SK-N-SH (cell line): ENCODE data around the gene TRPC6. TPM values are rescaled to one million over a fixed set of nuclear protein-coding genes. Genes with fewer than 3 reads are reported as not detected.

ENCODE experiments used
- CTCF ChIA-PET: fragments of 300-600, 350-600 bp; formaldehyde crosslinking; extraction: SDS; loops from one replicate; lab custom pipeline; 2021; lab: Yijun Ruan, JAX
- POLR2A ChIA-PET: fragments of 350-600 bp; sonication (Branson Sonifier 250); formaldehyde crosslinking; extraction: SDS; loops from one replicate; lab custom pipeline; 2020; ENCODE audit warnings: antibody characterized with exemption, inconsistent platforms; lab: Yijun Ruan, JAX
- DNase-seq: peaks from one replicate; pipeline ENCODE4 v3.0.0; 2012
- H2AFZ ChIP-seq: fragments of 200-600 bp; sonication (generic); 2 replicates; pipeline ENCODE4 v1.8.1; 2016; ENCODE audit warnings: antibody characterized with exemption, mild to moderate bottlenecking, low read depth
- H3F3A ChIP-seq: fragments of 200-600 bp; sonication (generic); replicated peaks from 2 replicates; pipeline ENCODE3; 2016; ENCODE audit warnings: antibody characterized with exemption, mild to moderate bottlenecking; ENCODE audit not compliant: insufficient read depth
- H3K27ac ChIP-seq, 2 experiments: fragments of 200-500 bp in 1 of 2; fragments of 200-600 bp in 1 of 2; sonication (Bioruptor generic) in 1 of 2; sonication (generic), shearing (Covaris generic) in 1 of 2; 2 replicates each; pipeline versions ENCODE4 v1.5.1 to v1.6.1; 2014 to 2016; ENCODE audit warnings: low read depth in 2 of 2, inconsistent platforms in 1 of 2, low read length in 1 of 2, mild to moderate bottlenecking in 1 of 2, mixed read lengths in 1 of 2
- H3K27me3 ChIP-seq: fragments of 200-600 bp; sonication (generic), shearing (Covaris generic); 2 replicates; pipeline ENCODE4 v1.6.1; 2016; ENCODE audit warnings: mixed run types; ENCODE audit not compliant: insufficient read depth
- H3K36me3 ChIP-seq, 2 experiments: fragments of 200-500 bp in 1 of 2; fragments of 200-600 bp in 1 of 2; sonication (Bioruptor generic) in 1 of 2; sonication (generic) in 1 of 2; replicated peaks in 1 of 2; 2 replicates each; pipeline versions ENCODE3 to v1.5.1; 2014 to 2016; ENCODE audit warnings: low read length in 1 of 2, mild to moderate bottlenecking in 1 of 2; ENCODE audit not compliant: insufficient read depth in 2 of 2, control insufficient read depth in 1 of 2
- H3K4me1 ChIP-seq, 2 experiments: fragments of 200-500 bp in 1 of 2; fragments of 200-600 bp in 1 of 2; sonication (Bioruptor generic) in 1 of 2; sonication (generic), shearing (Covaris generic) in 1 of 2; 2 replicates each; pipeline versions ENCODE4 v1.5.1 to v1.6.1; 2014 to 2016; ENCODE audit warnings: low read depth in 1 of 2, low read length in 1 of 2, mixed run types in 1 of 2; ENCODE audit not compliant: insufficient read depth in 2 of 2, control insufficient read depth in 1 of 2
- H3K4me2 ChIP-seq: fragments of 200-600 bp; sonication (generic), shearing (Covaris generic); 2 replicates; pipeline ENCODE4 v1.6.1; 2017; ENCODE audit warnings: mixed run types
- H3K4me3 ChIP-seq, 2 experiments: fragments of 200-500 bp in 1 of 2; fragments of 200-600 bp in 1 of 2; sonication (Bioruptor generic) in 1 of 2; sonication (generic), shearing (Covaris generic) in 1 of 2; 2 replicates each; pipeline versions ENCODE4 v1.5.1 to v1.8.1; 2014 to 2016; ENCODE audit warnings: low read depth in 2 of 2, inconsistent platforms in 1 of 2, low read length in 1 of 2, mild to moderate bottlenecking in 1 of 2, mixed read lengths in 1 of 2, moderate library complexity in 1 of 2
- H3K79me2 ChIP-seq: fragments of 200-600 bp; sonication (generic); 2 replicates; pipeline ENCODE4 v1.8.1; 2017; ENCODE audit warnings: mild to moderate bottlenecking; ENCODE audit not compliant: insufficient read depth
- H3K9ac ChIP-seq: fragments of 200-600 bp; sonication (generic); 2 replicates; pipeline ENCODE4 v1.6.1; 2017; ENCODE audit warnings: mixed run types
- H3K9me2 ChIP-seq: fragments of 200-600 bp; sonication (generic); 2 replicates; pipeline ENCODE4 v1.6.1; 2017; ENCODE audit warnings: mixed run types
- H3K9me3 ChIP-seq: fragments of 200-600 bp; sonication (generic); 2 replicates; pipeline ENCODE4 v1.6.1; 2017; ENCODE audit warnings: mixed run types, mild to moderate bottlenecking, moderate library complexity
- H4K20me1 ChIP-seq: fragments of 200-600 bp; sonication (generic); 2 replicates; pipeline ENCODE4 v1.6.1; 2017; ENCODE audit warnings: mild to moderate bottlenecking, mixed run types; ENCODE audit not compliant: insufficient read depth
- CTCF ChIP-seq: fragments of 200-600 bp; sonication (generic); IDR thresholded peaks from 2 replicates; pipeline ENCODE4 v1.6.1; 2017; ENCODE audit warnings: antibody characterized with exemption, mild to moderate bottlenecking, moderate library complexity
- ELF1 ChIP-seq: IDR thresholded peaks from 2 replicates; pipeline ENCODE4 v1.4.0; 2012
- FOSL2 ChIP-seq: IDR thresholded peaks from 2 replicates; pipeline ENCODE4 v1.4.0; 2012; ENCODE audit warnings: low read depth, mild to moderate bottlenecking, moderate library complexity, borderline replicate concordance
- FOXM1 ChIP-seq: IDR thresholded peaks from 2 replicates; pipeline ENCODE4 v1.4.0; 2012; ENCODE audit warnings: low read depth, mild to moderate bottlenecking
- JUND ChIP-seq: IDR thresholded peaks from 2 replicates; pipeline ENCODE4 v1.4.0; 2012
- MAX ChIP-seq: IDR thresholded peaks from 2 replicates; pipeline ENCODE4 v1.4.0; 2012; ENCODE audit warnings: low read depth
- MEF2A ChIP-seq: IDR thresholded peaks from 2 replicates; pipeline ENCODE4 v1.4.0; 2012; ENCODE audit warnings: low read depth, borderline replicate concordance
- MXI1 ChIP-seq: IDR thresholded peaks from 2 replicates; pipeline ENCODE4 v1.6.1; 2012; ENCODE audit warnings: mild to moderate bottlenecking, low read depth, low read length, improper control_type of control experiment
- RXRA ChIP-seq: IDR thresholded peaks from 2 replicates; pipeline ENCODE4 v1.4.0; 2012; ENCODE audit warnings: low read depth, mild to moderate bottlenecking, borderline replicate concordance
- SMC3 ChIP-seq: IDR thresholded peaks from 2 replicates; pipeline ENCODE4 v1.6.1; 2012; ENCODE audit warnings: low read depth, low read length, improper control_type of control experiment
- TCF12 ChIP-seq: IDR thresholded peaks from 2 replicates; pipeline ENCODE4 v1.4.0; 2012
- YY1 ChIP-seq: IDR thresholded peaks from 2 replicates; pipeline ENCODE4 v1.4.0; 2012; ENCODE audit warnings: low read depth, mild to moderate bottlenecking
- WGBS: methylation state at CpG from one replicate; pipeline ENCODE4 v1.1.6; 2017; ENCODE audit warnings: low lambda C conversion rate; 5-methylcytosine and 5-hydroxymethylcytosine counted together
- polyA plus RNA-seq, 3 experiments: library from polyadenylated mRNA; depleted of rRNA; stranded (reverse); fragments of >200 nt; gene quantifications; 2 replicates each; pipeline ENCODE4 v1.2.3, GENCODE V29; 2012
- TF ChIP-seq, protein P1 (sequence below): IDR thresholded peaks from 2 replicates; pipeline ENCODE4 v1.4.0; 2012; ENCODE audit warnings: low read depth, borderline replicate concordance

The TRPC6 gene
- polyA plus RNA-seq, 1 of the 3 experiments (the other 2 are of a cell fraction), result not detected

- H3K9me3 ChIP-seq, result no peaks in the 10 kb centered on the region
- H3K9ac ChIP-seq, result no peak overlapping the region
- no peak for TF ChIP-seq CTCF
- no peak overlapping the region for H3K4me3 ChIP-seq
- H2AFZ ChIP-seq, result no peak overlapping the region
- H3K27ac ChIP-seq, result no peak overlapping the region
- ChIA-PET CTCF (no interaction called here), POLR2A (no interaction called here)
- H4K20me1 ChIP-seq, result no peaks in the 10 kb centered on the region
- no peak for DNase-seq
- no peaks in the 10 kb centered on the region for H3K4me1 ChIP-seq
- H3F3A ChIP-seq, result no peaks in the 10 kb centered on the region
- 21% methylated on average over 6 of the region's 6 CpGs for WGBS
- H3K27me3 ChIP-seq, result no peaks in the 10 kb centered on the region; the same call in 1 of the 2 replicates
- no peaks in the 10 kb centered on the region for H3K79me2 ChIP-seq
- H3K4me2 ChIP-seq, result no peak overlapping the region
- H3K36me3 ChIP-seq, result no peaks in the 10 kb centered on the region
- H3K9me2 ChIP-seq, result no peaks in the 10 kb centered on the region
Observed at GRCh38 chr11:101476191-101476590, 107.6 kb downstream of the TRPC6 start.

DNA sequence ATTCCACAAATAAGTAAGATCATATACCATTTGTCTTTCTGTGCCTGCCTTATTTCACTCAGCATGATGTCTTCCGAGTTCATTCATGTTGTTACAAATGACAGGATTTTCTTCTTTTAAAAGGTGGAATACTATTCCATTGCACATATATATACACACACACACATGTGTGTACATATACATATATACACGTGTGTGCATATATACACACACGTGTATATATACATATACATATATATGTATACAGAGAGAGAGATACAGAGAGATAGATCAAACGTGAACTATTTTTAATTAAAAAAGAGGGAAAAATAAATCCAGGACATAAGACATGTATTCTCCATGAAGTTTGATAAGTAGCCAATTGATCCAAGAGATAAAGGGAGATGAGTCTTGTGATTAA, 108.1 kb downstream of the TRPC6 start:
- Histone ChIP-seq H3K4me2 (no peak overlapping the region), H3K9me2 (no peaks in the 10 kb centered on the region), H4K20me1 (no peaks in the 10 kb centered on the region), H3K9me3 (no peaks in the 10 kb centered on the region), H3K4me1 (no peaks in the 10 kb centered on the region), H3K9ac (no peak overlapping the region), H3K4me3 (no peak overlapping the region), H2AFZ (no peak overlapping the region), H3K79me2 (no peaks in the 10 kb centered on the region), H3K27me3 (no peaks in the 10 kb centered on the region; the same call in 1 of the 2 replicates), H3F3A (no peaks in the 10 kb centered on the region), H3K27ac (no peak overlapping the region), H3K36me3 (no peaks in the 10 kb centered on the region)
- WGBS, result 13% methylated on average over 4 of the region's 4 CpGs
- TF ChIP-seq MEF2A, result no peak
- no peak for TF ChIP-seq YY1
- TF ChIP-seq FOXM1, result no peak
- no peak for TF ChIP-seq TCF12
- TF ChIP-seq ELF1, result no peak
- no peak for TF ChIP-seq SMC3
- no peak for TF ChIP-seq JUND
- no peak for TF ChIP-seq MXI1
- TF ChIP-seq, protein P1, sequence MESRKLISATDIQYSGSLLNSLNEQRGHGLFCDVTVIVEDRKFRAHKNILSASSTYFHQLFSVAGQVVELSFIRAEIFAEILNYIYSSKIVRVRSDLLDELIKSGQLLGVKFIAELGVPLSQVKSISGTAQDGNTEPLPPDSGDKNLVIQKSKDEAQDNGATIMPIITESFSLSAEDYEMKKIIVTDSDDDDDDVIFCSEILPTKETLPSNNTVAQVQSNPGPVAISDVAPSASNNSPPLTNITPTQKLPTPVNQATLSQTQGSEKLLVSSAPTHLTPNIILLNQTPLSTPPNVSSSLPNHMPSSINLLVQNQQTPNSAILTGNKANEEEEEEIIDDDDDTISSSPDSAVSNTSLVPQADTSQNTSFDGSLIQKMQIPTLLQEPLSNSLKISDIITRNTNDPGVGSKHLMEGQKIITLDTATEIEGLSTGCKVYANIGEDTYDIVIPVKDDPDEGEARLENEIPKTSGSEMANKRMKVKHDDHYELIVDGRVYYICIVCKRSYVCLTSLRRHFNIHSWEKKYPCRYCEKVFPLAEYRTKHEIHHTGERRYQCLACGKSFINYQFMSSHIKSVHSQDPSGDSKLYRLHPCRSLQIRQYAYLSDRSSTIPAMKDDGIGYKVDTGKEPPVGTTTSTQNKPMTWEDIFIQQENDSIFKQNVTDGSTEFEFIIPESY, result no peak
- no peak for TF ChIP-seq MAX
- TF ChIP-seq FOSL2, result no peak
- TF ChIP-seq RXRA, result no peak
- POLR2A ChIA-PET, result no interaction called here
- no peak for DNase-seq
- CTCF ChIA-PET, result interaction anchor here (1.2 kb wide), 1 partner anchor 8 kb away, joined by 3 read pairs; no protein-coding TSS in a partner anchor
